ENCODE data around the gene CEND1. TPM values are rescaled to one million over a fixed set of nuclear protein-coding genes. Genes with fewer than 3 reads are reported as not detected.

CEND1 gene
- total and polyA plus RNA-seq, 2 of the 13 experiments (the other 11 are each of a cell fraction or from before 2014, with no cell fraction given), result not detected

DNA sequence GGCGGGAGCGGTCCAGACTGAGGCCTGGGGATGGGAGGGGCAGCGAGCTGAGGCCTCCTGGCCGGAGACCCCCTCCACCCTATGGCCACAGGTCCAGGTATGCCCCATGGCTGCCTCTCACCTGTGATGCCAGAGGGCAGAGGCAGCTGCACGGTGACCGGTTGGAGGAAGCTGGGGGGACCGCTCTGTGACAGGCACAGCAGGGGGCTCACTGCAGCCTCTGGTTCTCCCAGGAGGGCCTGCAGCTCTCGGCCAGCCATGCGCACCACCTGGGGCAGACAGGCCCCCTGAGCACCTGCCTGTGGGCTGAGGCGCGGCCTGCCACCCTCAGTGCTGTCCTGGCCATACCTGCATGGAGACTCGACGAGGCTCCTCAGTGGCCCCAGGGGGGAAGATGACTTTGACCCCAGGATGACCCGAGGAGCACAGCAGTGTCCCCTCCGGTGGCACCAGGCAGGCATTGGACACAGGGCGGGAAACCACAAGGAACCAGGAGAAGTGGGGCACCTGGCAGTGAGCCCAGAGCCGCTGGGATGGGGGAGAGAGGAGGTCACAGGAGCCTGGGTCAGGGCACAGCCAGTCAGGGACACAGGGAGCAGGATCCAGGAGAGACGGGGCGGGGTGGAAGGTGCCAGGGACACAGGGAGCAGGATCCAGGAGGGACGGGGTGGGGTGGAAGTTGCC lies 11.3 kb upstream of the CEND1 start:
- ATAC-seq, result no peak
- no peak for FAIRE-seq

DNA sequence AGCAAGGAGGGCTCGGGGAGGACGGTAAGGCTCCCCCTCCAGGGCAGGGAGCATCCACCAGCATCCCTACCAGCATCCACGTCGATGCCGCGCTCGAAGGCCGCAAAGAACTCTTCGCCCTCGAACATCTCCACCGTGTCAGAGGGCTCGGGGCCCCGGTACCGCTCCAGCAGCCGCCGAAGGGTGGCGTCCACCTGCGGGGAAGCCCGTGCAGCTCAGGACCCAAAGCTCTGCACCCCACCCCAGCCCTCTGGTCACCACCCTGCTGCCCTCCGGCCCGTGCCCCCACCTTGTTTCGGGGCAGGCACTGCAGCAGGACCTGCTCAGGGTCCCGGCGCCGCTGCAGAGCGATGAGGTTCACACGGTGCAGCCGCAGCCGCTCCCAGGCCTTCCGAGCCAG lies 10.6 kb upstream of the CEND1 start:
- Histone ChIP-seq H3K27me3 (ENCODE audit: control insufficient read depth in 1 of 2, insufficient read depth in 2 of 2, low read length in 2 of 2) (no peaks in the 10 kb centered on the region; a peak in 1 of 5 replicates), H3K79me2 (ENCODE audit: insufficient read depth, low read length) (peaks cover 18% of the 10 kb centered on the region), H3K27ac (ENCODE audit: extremely low read length, insufficient read depth, low read length) (no peak overlapping the region), H3K4me3 (replicated peaks in 1 of 3; ENCODE audit: insufficient read depth in 1 of 3, low read depth in 2 of 3, low read length in 3 of 3) (no peak overlapping the region), H4K20me1 (ENCODE audit: insufficient read depth, low read length) (no peaks in the 10 kb centered on the region), H3K4me1 (ENCODE audit: insufficient read depth, low read length) (peaks cover 16% of the 10 kb centered on the region), H3K9me3 (ENCODE audit: low read length) (no peaks in the 10 kb centered on the region), H3K36me3 (replicated peaks in 1 of 2; ENCODE audit: control insufficient read depth in 1 of 2, insufficient read depth in 2 of 2, low read length in 2 of 2) (peaks cover 7 to 8% of the 10 kb centered on the region in 2 experiments; a peak in 3 of 5 replicates), H2AFZ (ENCODE audit: low read length) (no peak overlapping the region), H3K4me2 (ENCODE audit: low read depth, low read length) (no peak overlapping the region), H3K9ac (ENCODE audit: insufficient read depth, low read depth, low read length) (no peak overlapping the region)
- in situ Hi-C loops (cut with HindIII; ENCODE audit: extremely low pct_ligation_motif_present, low pct_unique_long_range_greater_than_20kb), result no loop called here
- ChIA-PET CTCF (ENCODE audit: low intra/inter-chr PET ratio, low total read pairs) (no interaction called here), POLR2A (no interaction called here)
- FAIRE-seq, result no peak
- WGBS (ENCODE audit: low lambda C conversion rate), result 90% methylated on average over 27 of the region's 30 CpGs
- ATAC-seq, result no peak
- intact Hi-C loops (cut with micrococcal nuclease; ENCODE audit: unreplicated experiment), result no loop called here
- no peak for DNase-seq (ENCODE audit: low spot score)
- no TSS peak for BruUV-seq (replicated peaks)
- TF ChIP-seq TSC22D2 (CRISPR knock-in tag; IDR thresholded peaks at IDR 0.05; ENCODE audit: borderline replicate concordance), result no peak
- TF ChIP-seq TBL1XR1 (IDR thresholded peaks at IDR 0.05; ENCODE audit: borderline replicate concordance, low read length, partially characterized antibody), result no peak
- TF ChIP-seq, protein P1, sequence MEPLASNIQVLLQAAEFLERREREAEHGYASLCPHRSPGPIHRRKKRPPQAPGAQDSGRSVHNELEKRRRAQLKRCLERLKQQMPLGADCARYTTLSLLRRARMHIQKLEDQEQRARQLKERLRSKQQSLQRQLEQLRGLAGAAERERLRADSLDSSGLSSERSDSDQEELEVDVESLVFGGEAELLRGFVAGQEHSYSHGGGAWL (CRISPR knock-in tag; IDR thresholded peaks at IDR 0.05), result no peak
- no peak for TF ChIP-seq NRL (CRISPR knock-in tag; IDR thresholded peaks at IDR 0.05; ENCODE audit: borderline replicate concordance)
- TF ChIP-seq SPEN (CRISPR knock-in tag; IDR thresholded peaks at IDR 0.05; ENCODE audit: low read depth), result no peak
- no peak for TF ChIP-seq ZNF841 (CRISPR knock-in tag; IDR thresholded peaks at IDR 0.05; ENCODE audit: borderline replicate concordance)
- TF ChIP-seq, protein P2, sequence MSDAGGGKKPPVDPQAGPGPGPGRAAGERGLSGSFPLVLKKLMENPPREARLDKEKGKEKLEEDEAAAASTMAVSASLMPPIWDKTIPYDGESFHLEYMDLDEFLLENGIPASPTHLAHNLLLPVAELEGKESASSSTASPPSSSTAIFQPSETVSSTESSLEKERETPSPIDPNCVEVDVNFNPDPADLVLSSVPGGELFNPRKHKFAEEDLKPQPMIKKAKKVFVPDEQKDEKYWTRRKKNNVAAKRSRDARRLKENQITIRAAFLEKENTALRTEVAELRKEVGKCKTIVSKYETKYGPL (CRISPR knock-in tag; IDR thresholded peaks at IDR 0.05), result no peak
- TF ChIP-seq ZNF354B (CRISPR knock-in tag; IDR thresholded peaks at IDR 0.05), result no peak
- no peak for TF ChIP-seq YEATS4 (CRISPR knock-in tag; IDR thresholded peaks at IDR 0.05; ENCODE audit: borderline replicate concordance)
- TF ChIP-seq JUNB (CRISPR knock-in tag; IDR thresholded peaks at IDR 0.05; ENCODE audit: borderline replicate concordance), result no peak
- TF ChIP-seq SP1 (IDR thresholded peaks at IDR 0.05), result no peak
- no peak for TF ChIP-seq SP1 (CRISPR knock-in tag; IDR thresholded peaks at IDR 0.05)
- TF ChIP-seq TBX3 (IDR thresholded peaks at IDR 0.05; ENCODE audit: borderline replicate concordance), result no peak
- TF ChIP-seq SALL1 (CRISPR knock-in tag; IDR thresholded peaks at IDR 0.05), result no peak
- no peak for TF ChIP-seq SMC3 (IDR thresholded peaks at IDR 0.05; ENCODE audit: low read length)
- no peak for TF ChIP-seq FOXA1 (IDR thresholded peaks at IDR 0.05)
- no peak for TF ChIP-seq FOXA1 (CRISPR knock-in tag; IDR thresholded peaks at IDR 0.05)
- no peak for TF ChIP-seq MZF1 (CRISPR knock-in tag; IDR thresholded peaks at IDR 0.05; ENCODE audit: borderline replicate concordance)

More for the DNA sequence above, 11.3 kb upstream of the CEND1 start:
- Histone ChIP-seq H3K4me2 (ENCODE audit: low read depth, low read length) (no peak overlapping the region), H3K36me3 (replicated peaks in 1 of 2; ENCODE audit: control insufficient read depth in 1 of 2, insufficient read depth in 2 of 2, low read length in 2 of 2) (peaks cover 7 to 8% of the 10 kb centered on the region in 2 experiments; a peak in 3 of 5 replicates), H3K27ac (ENCODE audit: extremely low read length, insufficient read depth, low read length) (no peak overlapping the region), H2AFZ (ENCODE audit: low read length) (no peak overlapping the region), H3K4me3 (replicated peaks in 1 of 3; ENCODE audit: insufficient read depth in 1 of 3, low read depth in 2 of 3, low read length in 3 of 3) (no peak overlapping the region), H4K20me1 (ENCODE audit: insufficient read depth, low read length) (no peaks in the 10 kb centered on the region), H3K9me3 (ENCODE audit: low read length) (no peaks in the 10 kb centered on the region), H3K79me2 (ENCODE audit: insufficient read depth, low read length) (peaks cover 18% of the 10 kb centered on the region), H3K27me3 (ENCODE audit: control insufficient read depth in 1 of 2, insufficient read depth in 2 of 2, low read length in 2 of 2) (no peaks in the 10 kb centered on the region; a peak in 1 of 5 replicates), H3K9ac (ENCODE audit: insufficient read depth, low read depth, low read length) (no peak overlapping the region), H3K4me1 (ENCODE audit: insufficient read depth, low read length) (peaks cover 24% of the 10 kb centered on the region)
- no TSS peak for BruUV-seq (replicated peaks)
- in situ Hi-C loops (cut with HindIII; ENCODE audit: extremely low pct_ligation_motif_present, low pct_unique_long_range_greater_than_20kb), result no loop called here
- CTCF ChIA-PET (ENCODE audit: low intra/inter-chr PET ratio, low total read pairs), result no interaction called here
- POLR2A ChIA-PET, result no interaction called here
- intact Hi-C loops (cut with micrococcal nuclease; ENCODE audit: unreplicated experiment), result no loop called here
- 92% methylated on average over 9 of the region's 20 CpGs for WGBS (ENCODE audit: low lambda C conversion rate)
- DNase-seq (ENCODE audit: low spot score), result no peak
- TF ChIP-seq AGO2 (optimal IDR thresholded peaks at IDR 0.05; ENCODE audit: low read depth, low read length) (peak; percentile 37), ZNF292 (CRISPR knock-in tag; IDR thresholded peaks at IDR 0.05; ENCODE audit: borderline replicate concordance, low read depth) (no peak), TOE1 (CRISPR knock-in tag; IDR thresholded peaks at IDR 0.05) (no peak), MIER2 (CRISPR knock-in tag; IDR thresholded peaks at IDR 0.05) (no peak)

All from HepG2 (cell line).